GM21515 (cell line): ENCODE results near the gene NTMT1.
A peak's percentile ranks its signal among the peaks of the same experiment; 100 is the strongest.
"Not testable (repeated sequence)": the region's sequence is repeated elsewhere in the genome, so short reads cannot be mapped to it uniquely, and the experiment has no call there.

Experiments used
- ATAC-seq: cut with Tn5 transposase; IDR thresholded peaks from one replicate; pipeline ENCODE4 v1.9.1; 2021; ENCODE audit not compliant: unreplicated experiment

NTMT1 gene

GRCh38 chr9:129635099-129636065 lies 9.4 kb downstream of the NTMT1 start:
- no peak for ATAC-seq

GRCh38 chr9:129636343-129636742 lies 10.4 kb downstream of the NTMT1 start:
- ATAC-seq, result not testable (repeated sequence)

GRCh38 chr9:129637102-129637501 lies 11.1 kb downstream of the NTMT1 start:
- no peak for ATAC-seq

- ATAC-seq, result no peak
These were observed 11.9 kb downstream of the NTMT1 start for GRCh38 chr9:129637673-129638439.

- no peak for ATAC-seq
These were observed 13.2 kb downstream of the NTMT1 start for GRCh38 chr9:129639034-129639630.

GRCh38 chr9:129639756-129640085 lies 13.8 kb downstream of the NTMT1 start:
- no peak for ATAC-seq

- ATAC-seq, result no peak
These were observed 14.3 kb downstream of the NTMT1 start for GRCh38 chr9:129640086-129640870.

GRCh38 chr9:129640871-129641749 lies 15.1 kb downstream of the NTMT1 start:
- ATAC-seq, result no peak

GRCh38 chr9:129641750-129642585 lies 16.0 kb downstream of the NTMT1 start, which contains the start of gene ASB6:
ASB6 (minus strand) TSS chr9:129642151; CDS start chr9:129641999, 152 bp downstream.
- peak; percentile 81 for ATAC-seq

- no peak for ATAC-seq
These were observed 17.7 kb downstream of the NTMT1 start for GRCh38 chr9:129643706-129644105.

- no peak for ATAC-seq
These were observed 18.4 kb downstream of the NTMT1 start for GRCh38 chr9:129644365-129644764.

- ATAC-seq, result no peak
These were observed 18.9 kb downstream of the NTMT1 start for GRCh38 chr9:129644902-129645301.

- ATAC-seq, result no peak
These were observed 20.3 kb downstream of the NTMT1 start for GRCh38 chr9:129646252-129646651.

GRCh38 chr9:129646654-129647053 lies 20.7 kb downstream of the NTMT1 start:
- no peak for ATAC-seq

- ATAC-seq, result no peak
These were observed 21.7 kb downstream of the NTMT1 start for GRCh38 chr9:129647635-129648034.

GRCh38 chr9:129648092-129648763 lies 22.3 kb downstream of the NTMT1 start:
- ATAC-seq, result no peak

GRCh38 chr9:129648764-129649115 lies 22.8 kb downstream of the NTMT1 start:
- no peak for ATAC-seq
